GOT3 (cell line): ENCODE measurements around the gene DDX10.
"Not testable (repeated sequence)": the region's sequence is repeated elsewhere in the genome, so short reads cannot be mapped to it uniquely, and the experiment has no call there.

ENCODE experiments used
- DNase-seq: peaks from one replicate; lab custom pipeline; 2025; ENCODE audit warnings: mixed read lengths; lab: John Stamatoyannopoulos, UW

Gene DDX10

GRCh38 chr11:108774037-108774730 is 109.3 kb downstream of the DDX10 start:
- no peak for DNase-seq

GRCh38 chr11:108775324-108775723 is 110.5 kb downstream of the DDX10 start:
- DNase-seq, result no peak

GRCh38 chr11:108779147-108779546 is 114.3 kb downstream of the DDX10 start:
- DNase-seq, result not testable (repeated sequence)

GRCh38 chr11:108780119-108780518 is 115.2 kb downstream of the DDX10 start:
- no peak for DNase-seq

- DNase-seq, result no peak
These were observed 117.1 kb downstream of the DDX10 start for GRCh38 chr11:108781946-108782345.

- no peak for DNase-seq
These were observed 121.6 kb downstream of the DDX10 start for GRCh38 chr11:108786281-108786990.

- no peak for DNase-seq
These were observed 122.2 kb downstream of the DDX10 start for GRCh38 chr11:108787105-108787504.

- no peak for DNase-seq
These were observed 123.8 kb downstream of the DDX10 start for GRCh38 chr11:108788565-108789199.

GRCh38 chr11:108790501-108791299 is 125.8 kb downstream of the DDX10 start:
- no peak for DNase-seq

- DNase-seq, result no peak
These were observed 128.3 kb downstream of the DDX10 start for GRCh38 chr11:108793138-108793537.

- no peak for DNase-seq
These were observed 128.7 kb downstream of the DDX10 start for GRCh38 chr11:108793611-108794010.

- no peak for DNase-seq
These were observed 131.7 kb downstream of the DDX10 start for GRCh38 chr11:108796551-108796950.

GRCh38 chr11:108797578-108798100 is 132.8 kb downstream of the DDX10 start:
- no peak for DNase-seq

- no peak for DNase-seq
These were observed 137.6 kb downstream of the DDX10 start for GRCh38 chr11:108802492-108802891.

GRCh38 chr11:108803776-108804175 is 138.9 kb downstream of the DDX10 start:
- no peak for DNase-seq

- no peak for DNase-seq
These were observed 139.6 kb downstream of the DDX10 start for GRCh38 chr11:108804511-108804910.

GRCh38 chr11:108805030-108805429 is 140.2 kb downstream of the DDX10 start:
- DNase-seq, result no peak

GRCh38 chr11:108807262-108807661 is 142.4 kb downstream of the DDX10 start:
- DNase-seq, result no peak

GRCh38 chr11:108813086-108813485 is 148.2 kb downstream of the DDX10 start:
- DNase-seq, result no peak

- no peak for DNase-seq
These were observed 153.1 kb downstream of the DDX10 start for GRCh38 chr11:108817976-108818375.

- DNase-seq, result no peak
These were observed 154.1 kb downstream of the DDX10 start for GRCh38 chr11:108818971-108819370.

- DNase-seq, result no peak
These were observed 155.1 kb downstream of the DDX10 start for GRCh38 chr11:108819957-108820356.
